Keratinocyte (primary cell): ENCODE results near the gene KBTBD8.

Experiments
- EZH2 ChIP-seq: IDR thresholded peaks from one replicate; pipeline ENCODE4 v1.6.1; 2012; ENCODE audit warnings: inconsistent platforms, mild to moderate bottlenecking, low read length, moderate library complexity
- TF ChIP-seq, protein P1 (sequence below), 3 experiments: IDR thresholded peaks in 1 of 3; conservative IDR thresholded peaks in 1 of 3; optimal IDR thresholded peaks in 1 of 3; 2 replicates in 2 of 3; 3 replicates in 1 of 3; pipeline versions ENCODE3 to v1.5.1; 2011; ENCODE audit warnings: low read length in 3 of 3, mild to moderate bottlenecking in 3 of 3, moderate library complexity in 2 of 3, control low read depth in 1 of 3, inconsistent platforms in 1 of 3; ENCODE audit not compliant: insufficient read depth in 2 of 3; ENCODE audit errors: extremely low read depth in 1 of 3

DNA sequence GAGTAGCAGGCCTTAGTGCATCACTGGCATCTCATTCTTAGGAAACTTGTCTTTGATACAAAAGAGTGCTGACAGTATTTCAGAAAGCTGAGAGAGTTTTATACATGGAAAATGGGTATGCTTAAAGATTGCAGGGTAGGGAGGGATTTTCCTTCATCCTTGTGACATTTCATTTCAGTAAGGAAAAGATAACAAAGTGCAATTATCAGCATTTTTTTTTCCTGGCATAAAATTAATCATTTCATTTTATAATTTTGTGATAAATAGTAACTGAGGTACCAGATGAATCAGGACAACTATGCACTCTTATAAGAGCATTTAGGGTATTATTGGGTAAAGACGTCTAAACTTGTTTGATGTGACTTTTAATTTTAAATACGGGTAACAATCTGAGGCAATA is 10.3 kb downstream of the KBTBD8 start:
- TF ChIP-seq, protein P1, sequence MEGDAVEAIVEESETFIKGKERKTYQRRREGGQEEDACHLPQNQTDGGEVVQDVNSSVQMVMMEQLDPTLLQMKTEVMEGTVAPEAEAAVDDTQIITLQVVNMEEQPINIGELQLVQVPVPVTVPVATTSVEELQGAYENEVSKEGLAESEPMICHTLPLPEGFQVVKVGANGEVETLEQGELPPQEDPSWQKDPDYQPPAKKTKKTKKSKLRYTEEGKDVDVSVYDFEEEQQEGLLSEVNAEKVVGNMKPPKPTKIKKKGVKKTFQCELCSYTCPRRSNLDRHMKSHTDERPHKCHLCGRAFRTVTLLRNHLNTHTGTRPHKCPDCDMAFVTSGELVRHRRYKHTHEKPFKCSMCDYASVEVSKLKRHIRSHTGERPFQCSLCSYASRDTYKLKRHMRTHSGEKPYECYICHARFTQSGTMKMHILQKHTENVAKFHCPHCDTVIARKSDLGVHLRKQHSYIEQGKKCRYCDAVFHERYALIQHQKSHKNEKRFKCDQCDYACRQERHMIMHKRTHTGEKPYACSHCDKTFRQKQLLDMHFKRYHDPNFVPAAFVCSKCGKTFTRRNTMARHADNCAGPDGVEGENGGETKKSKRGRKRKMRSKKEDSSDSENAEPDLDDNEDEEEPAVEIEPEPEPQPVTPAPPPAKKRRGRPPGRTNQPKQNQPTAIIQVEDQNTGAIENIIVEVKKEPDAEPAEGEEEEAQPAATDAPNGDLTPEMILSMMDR (optimal IDR thresholded peaks at IDR 0.05 in 1 of 3, IDR thresholded peaks at IDR 0.05 in 1 of 3, conservative IDR thresholded peaks at IDR 0.05 in 1 of 3; ENCODE audit: extremely low read depth in 1 of 3, insufficient read depth in 2 of 3, low read length in 3 of 3), result no peak
- TF ChIP-seq EZH2, result no peak
